Mesendoderm (in vitro differentiated cells): Measurements from ENCODE around the gene SBNO1.

Experiments
- DNase-seq: peaks from one replicate; pipeline ENCODE4 v3.0.0; 2013
- H2AK5ac ChIP-seq: 2 replicates; pipeline ENCODE4 v1.6.1; 2013; ENCODE audit warnings: low read length, inconsistent platforms
- H2BK120ac ChIP-seq: 2 replicates; pipeline ENCODE4 v1.6.1; 2013; ENCODE audit warnings: low read depth, mild to moderate bottlenecking, low read length, moderate library complexity, mixed read lengths
- H2BK15ac ChIP-seq: replicated peaks from 2 replicates; pipeline ENCODE4 v1.6.1; 2013; ENCODE audit warnings: low read depth, mild to moderate bottlenecking, moderate library complexity
- H2BK5ac ChIP-seq: 2 replicates; pipeline ENCODE4 v1.6.1; 2013; ENCODE audit warnings: low read length, inconsistent platforms
- H3K18ac ChIP-seq: 2 replicates; pipeline ENCODE4 v1.6.1; 2013; ENCODE audit warnings: mild to moderate bottlenecking, low read length, mixed read lengths
- H3K23ac ChIP-seq: one replicate; pipeline ENCODE4 v1.6.1; 2013; ENCODE audit warnings: low read length
- H3K27ac ChIP-seq: 2 replicates; pipeline ENCODE4 v1.5.1; 2013; ENCODE audit warnings: low read depth, mild to moderate bottlenecking, inconsistent platforms, low read length, moderate library complexity
- H3K27me3 ChIP-seq: 2 replicates; pipeline ENCODE4 v1.6.1; 2013; ENCODE audit warnings: low read length, control low read depth, mild to moderate bottlenecking, inconsistent platforms; ENCODE audit not compliant: insufficient read depth, poor library complexity
- H3K36me3 ChIP-seq: 2 replicates; pipeline ENCODE4 v1.6.1; 2013; ENCODE audit warnings: low read length, inconsistent platforms; ENCODE audit not compliant: control insufficient read depth, insufficient read depth
- H3K4ac ChIP-seq: one replicate; pipeline ENCODE4 v1.6.1; 2013; ENCODE audit warnings: low read depth, mild to moderate bottlenecking, low read length, moderate library complexity
- H3K4me1 ChIP-seq: 2 replicates; pipeline ENCODE4 v1.6.1; 2013; ENCODE audit warnings: low read depth, low read length, inconsistent platforms; ENCODE audit not compliant: control insufficient read depth
- H3K4me2 ChIP-seq: 2 replicates; pipeline ENCODE4 v1.6.1; 2013; ENCODE audit warnings: low read length
- H3K4me3 ChIP-seq: 2 replicates; pipeline ENCODE4 v1.5.1; 2013; ENCODE audit warnings: mild to moderate bottlenecking, low read length
- H3K56ac ChIP-seq: one replicate; pipeline ENCODE4 v1.6.1; 2013; ENCODE audit warnings: low read length
- H3K79me1 ChIP-seq: 2 replicates; pipeline ENCODE4 v1.6.1; 2013; ENCODE audit warnings: low read length, inconsistent platforms
- H3K79me2 ChIP-seq: 2 replicates; pipeline ENCODE4 v1.6.1; 2013; ENCODE audit warnings: mild to moderate bottlenecking, low read length; ENCODE audit not compliant: control insufficient read depth, insufficient read depth
- H3K9ac ChIP-seq: 2 replicates; pipeline ENCODE4 v1.6.1; 2013; ENCODE audit warnings: low read length, inconsistent platforms
- H4K5ac ChIP-seq: one replicate; pipeline ENCODE4 v1.6.1; 2013; ENCODE audit warnings: low read length
- H4K8ac ChIP-seq: one replicate; pipeline ENCODE4 v1.6.1; 2013; ENCODE audit warnings: low read depth, mild to moderate bottlenecking, control low read depth, low read length, moderate library complexity
- whole genome bisulfite sequencing: extraction: QIAGEN DNeasy Blood & Tissue Kit; methylation state at CpG from one replicate; pipeline ENCODE4 v1.1.7; 2013; ENCODE audit warnings: low lambda C conversion rate, missing lambda C conversion rate; ENCODE audit not compliant: insufficient coverage; ENCODE audit errors: extremely low coverage; 5-methylcytosine and 5-hydroxymethylcytosine counted together

SBNO1 gene

DNA sequence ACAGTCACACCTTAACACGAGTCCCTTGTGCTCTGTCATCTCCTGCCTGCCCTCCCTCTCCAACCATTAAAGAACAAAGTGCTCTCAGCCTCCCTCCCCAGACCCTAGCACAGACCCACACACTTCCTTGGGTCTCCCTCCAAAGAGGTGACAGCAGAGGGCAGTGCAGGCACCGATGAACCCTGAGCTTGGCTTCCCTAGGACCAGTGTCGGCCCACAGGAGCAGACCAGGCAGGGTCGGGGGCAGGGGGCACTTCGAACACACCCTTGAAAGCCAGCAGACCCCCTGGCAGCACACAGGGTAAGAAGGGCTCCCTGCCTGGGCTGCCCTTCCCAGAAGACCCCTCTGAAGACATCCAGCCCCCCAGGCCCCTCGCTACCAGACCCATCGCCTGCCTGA lies 100.0 kb downstream of the SBNO1 start:
- H4K5ac ChIP-seq: no peak overlapping the region
- peaks cover 17% of the 10 kb centered on the region for H3K36me3 ChIP-seq
- H3K79me2 ChIP-seq: peaks cover 52% of the 10 kb centered on the region
- H3K4ac ChIP-seq: no peak overlapping the region
- no peak overlapping the region for H2BK5ac ChIP-seq
- H4K8ac ChIP-seq: no peak overlapping the region
- H3K27ac ChIP-seq: no peak overlapping the region
- no peak overlapping the region for H2BK15ac ChIP-seq
- peaks cover 17% of the 10 kb centered on the region for H3K79me1 ChIP-seq
- peak; percentile 83 for DNase-seq
- H3K18ac ChIP-seq: no peak overlapping the region
- no peaks in the 10 kb centered on the region for H3K27me3 ChIP-seq
- no CpG with 5 or more reads among the region's 7 CpGs for WGBS
- H3K9ac ChIP-seq: no peak overlapping the region
- no peak overlapping the region for H3K23ac ChIP-seq
- H3K4me3 ChIP-seq: no peak overlapping the region
- H2AK5ac ChIP-seq: no peak overlapping the region
- H3K4me2 ChIP-seq: no peak overlapping the region
- H3K56ac ChIP-seq: no peak overlapping the region
- no peak overlapping the region for H2BK120ac ChIP-seq
- no peaks in the 10 kb centered on the region for H3K4me1 ChIP-seq

- Histone ChIP-seq H3K79me2 (peaks cover 39% of the 10 kb centered on the region), H3K18ac (no peak overlapping the region), H3K27me3 (no peaks in the 10 kb centered on the region), H3K4me2 (no peak overlapping the region), H3K36me3 (peaks cover 23% of the 10 kb centered on the region), H3K4me1 (no peaks in the 10 kb centered on the region), H3K4ac (no peak overlapping the region), H4K5ac (no peak overlapping the region), H2BK5ac (no peak overlapping the region), H3K56ac (no peak overlapping the region), H2BK120ac (no peak overlapping the region), H3K79me1 (peaks cover 14% of the 10 kb centered on the region), H3K9ac (no peak overlapping the region), H3K4me3 (no peak overlapping the region), H2BK15ac (no peak overlapping the region), H2AK5ac (no peak overlapping the region), H3K23ac (no peak overlapping the region), H3K27ac (no peak overlapping the region), H4K8ac (no peak overlapping the region)
- DNase-seq: no peak
- WGBS: no CpG with 5 or more reads among the region's 8 CpGs
These were observed 101.3 kb downstream of the SBNO1 start for GRCh38 chr12:123263196-123263817.

- H3K27ac ChIP-seq: no peak overlapping the region
- H4K5ac ChIP-seq: no peak overlapping the region
- no peaks in the 10 kb centered on the region for H3K27me3 ChIP-seq
- no peak overlapping the region for H3K4ac ChIP-seq
- WGBS: no CpG with 5 or more reads among the region's 4 CpGs
- no peak overlapping the region for H3K9ac ChIP-seq
- no peak overlapping the region for H2BK5ac ChIP-seq
- peaks cover 19% of the 10 kb centered on the region for H3K36me3 ChIP-seq
- H2BK15ac ChIP-seq: no peak overlapping the region
- H3K23ac ChIP-seq: no peak overlapping the region
- H3K79me1 ChIP-seq: peaks cover 9% of the 10 kb centered on the region
- H3K4me1 ChIP-seq: no peaks in the 10 kb centered on the region
- H3K56ac ChIP-seq: no peak overlapping the region
- no peak overlapping the region for H3K4me2 ChIP-seq
- no peak overlapping the region for H3K4me3 ChIP-seq
- peaks cover 19% of the 10 kb centered on the region for H3K79me2 ChIP-seq
- no peak overlapping the region for H2BK120ac ChIP-seq
- H3K18ac ChIP-seq: no peak overlapping the region
- H2AK5ac ChIP-seq: no peak overlapping the region
- no peak for DNase-seq
- no peak overlapping the region for H4K8ac ChIP-seq
These were observed 103.5 kb downstream of the SBNO1 start for GRCh38 chr12:123261196-123261595.

- Histone ChIP-seq H3K79me1 (peaks cover 9% of the 10 kb centered on the region), H2AK5ac (no peak overlapping the region), H3K27me3 (no peaks in the 10 kb centered on the region), H3K4ac (no peak overlapping the region), H2BK120ac (no peak overlapping the region), H3K4me2 (no peak overlapping the region), H3K18ac (no peak overlapping the region), H2BK15ac (no peak overlapping the region), H3K79me2 (peaks cover 13% of the 10 kb centered on the region), H3K4me1 (no peaks in the 10 kb centered on the region), H2BK5ac (no peak overlapping the region), H3K9ac (no peak overlapping the region), H3K56ac (no peak overlapping the region), H3K4me3 (no peak overlapping the region), H4K5ac (no peak overlapping the region), H4K8ac (no peak overlapping the region), H3K23ac (no peak overlapping the region), H3K36me3 (peaks cover 19% of the 10 kb centered on the region), H3K27ac (no peak overlapping the region)
- WGBS: no CpG with 5 or more reads among the region's 9 CpGs
- no peak for DNase-seq
These were observed 104.6 kb downstream of the SBNO1 start for GRCh38 chr12:123260081-123260480.

DNA sequence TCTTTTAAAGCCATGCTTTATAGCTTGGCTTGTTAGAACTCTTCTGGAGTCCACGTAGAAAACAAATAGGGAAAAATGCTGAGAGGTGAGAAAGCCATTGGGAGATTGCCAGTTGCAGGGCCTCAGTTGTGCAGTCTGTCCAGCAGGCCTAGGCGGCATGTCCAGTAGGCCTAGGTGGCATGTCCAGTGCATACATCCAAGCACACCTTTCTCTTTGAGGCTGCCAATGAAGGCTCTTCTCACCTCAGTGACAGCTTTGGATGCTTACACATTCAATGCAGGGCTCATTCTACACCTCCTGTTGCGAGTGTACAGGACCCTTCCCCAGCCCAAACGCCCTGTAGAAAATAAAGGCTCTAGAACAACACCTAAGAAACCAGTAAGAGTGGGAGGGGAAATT lies 106.1 kb downstream of the SBNO1 start:
- H3K4me3 ChIP-seq: no peak overlapping the region
- no CpG with 5 or more reads among the region's 4 CpGs for WGBS
- H3K23ac ChIP-seq: no peak overlapping the region
- H3K9ac ChIP-seq: no peak overlapping the region
- H3K4me2 ChIP-seq: no peak overlapping the region
- no peak overlapping the region for H2AK5ac ChIP-seq
- no peak overlapping the region for H4K5ac ChIP-seq
- H3K79me1 ChIP-seq: peaks cover 8% of the 10 kb centered on the region
- H3K36me3 ChIP-seq: peaks cover 22% of the 10 kb centered on the region
- H3K27ac ChIP-seq: no peak overlapping the region
- no peaks in the 10 kb centered on the region for H3K27me3 ChIP-seq
- no peak overlapping the region for H3K18ac ChIP-seq
- no peaks in the 10 kb centered on the region for H3K4me1 ChIP-seq
- peaks cover 8% of the 10 kb centered on the region for H3K79me2 ChIP-seq
- no peak overlapping the region for H3K4ac ChIP-seq
- H2BK5ac ChIP-seq: no peak overlapping the region
- no peak overlapping the region for H2BK15ac ChIP-seq
- H2BK120ac ChIP-seq: no peak overlapping the region
- DNase-seq: no peak
- H3K56ac ChIP-seq: no peak overlapping the region
- H4K8ac ChIP-seq: no peak overlapping the region

- WGBS: no CpG with 5 or more reads among the region's 5 CpGs
- Histone ChIP-seq H2AK5ac (no peak overlapping the region), H3K79me2 (no peaks in the 10 kb centered on the region), H2BK15ac (no peak overlapping the region), H3K9ac (no peak overlapping the region), H4K5ac (no peak overlapping the region), H3K4ac (no peak overlapping the region), H3K27ac (no peak overlapping the region), H3K56ac (no peak overlapping the region), H2BK120ac (no peak overlapping the region), H3K18ac (no peak overlapping the region), H3K79me1 (peaks cover 3% of the 10 kb centered on the region), H3K4me3 (no peak overlapping the region), H3K27me3 (no peaks in the 10 kb centered on the region), H3K23ac (no peak overlapping the region), H3K4me2 (no peak overlapping the region), H3K36me3 (peaks cover 14% of the 10 kb centered on the region), H3K4me1 (no peaks in the 10 kb centered on the region), H2BK5ac (no peak overlapping the region), H4K8ac (no peak overlapping the region)
- DNase-seq: no peak
These were observed 109.7 kb downstream of the SBNO1 start for GRCh38 chr12:123254853-123255446.
